Choroid plexus epithelial cell (primary cell): ENCODE data around the gene NRSN1.

Experiments used
- DNase-seq: peaks from one replicate; pipeline ENCODE4 v3.0.0-alpha.2; 2010; ENCODE audit warnings: low read depth
- H3K4me3 ChIP-seq: 2 replicates; pipeline ENCODE4 v1.5.1; 2011; ENCODE audit warnings: low read depth, mild to moderate bottlenecking, control low read depth, low read length, moderate library complexity
- TF ChIP-seq, protein P1 (sequence below): conservative IDR thresholded peaks from 2 replicates; pipeline ENCODE4 v1.5.1; 2011; ENCODE audit warnings: low read depth, mild to moderate bottlenecking, control low read depth, inconsistent platforms, low read length, moderate library complexity

NRSN1 gene

GRCh38 chr6:24099181-24099580 is 26.8 kb upstream of the NRSN1 start:
- no peak overlapping the region for H3K4me3 ChIP-seq
- no peak for DNase-seq
- TF ChIP-seq, protein P1, sequence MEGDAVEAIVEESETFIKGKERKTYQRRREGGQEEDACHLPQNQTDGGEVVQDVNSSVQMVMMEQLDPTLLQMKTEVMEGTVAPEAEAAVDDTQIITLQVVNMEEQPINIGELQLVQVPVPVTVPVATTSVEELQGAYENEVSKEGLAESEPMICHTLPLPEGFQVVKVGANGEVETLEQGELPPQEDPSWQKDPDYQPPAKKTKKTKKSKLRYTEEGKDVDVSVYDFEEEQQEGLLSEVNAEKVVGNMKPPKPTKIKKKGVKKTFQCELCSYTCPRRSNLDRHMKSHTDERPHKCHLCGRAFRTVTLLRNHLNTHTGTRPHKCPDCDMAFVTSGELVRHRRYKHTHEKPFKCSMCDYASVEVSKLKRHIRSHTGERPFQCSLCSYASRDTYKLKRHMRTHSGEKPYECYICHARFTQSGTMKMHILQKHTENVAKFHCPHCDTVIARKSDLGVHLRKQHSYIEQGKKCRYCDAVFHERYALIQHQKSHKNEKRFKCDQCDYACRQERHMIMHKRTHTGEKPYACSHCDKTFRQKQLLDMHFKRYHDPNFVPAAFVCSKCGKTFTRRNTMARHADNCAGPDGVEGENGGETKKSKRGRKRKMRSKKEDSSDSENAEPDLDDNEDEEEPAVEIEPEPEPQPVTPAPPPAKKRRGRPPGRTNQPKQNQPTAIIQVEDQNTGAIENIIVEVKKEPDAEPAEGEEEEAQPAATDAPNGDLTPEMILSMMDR = no peak

GRCh38 chr6:24100024-24100769 is 25.8 kb upstream of the NRSN1 start:
- DNase-seq = no peak
- TF ChIP-seq, protein P1 = no peak
- no peak overlapping the region for H3K4me3 ChIP-seq

GRCh38 chr6:24100770-24101155 is 25.3 kb upstream of the NRSN1 start:
- H3K4me3 ChIP-seq = no peak overlapping the region
- DNase-seq = no peak
- TF ChIP-seq, protein P1 = no peak

- no peak for DNase-seq
- TF ChIP-seq, protein P1 = no peak
- H3K4me3 ChIP-seq = no peak overlapping the region
Measured at GRCh38 chr6:24105191-24105590, 20.8 kb upstream of the NRSN1 start.

GRCh38 chr6:24106291-24106690 is 19.7 kb upstream of the NRSN1 start:
- TF ChIP-seq, protein P1 = no peak
- no peak for DNase-seq
- no peak overlapping the region for H3K4me3 ChIP-seq

- no peak overlapping the region for H3K4me3 ChIP-seq
- TF ChIP-seq, protein P1 = no peak
- DNase-seq = no peak
Measured at GRCh38 chr6:24107294-24107693, 18.7 kb upstream of the NRSN1 start.

DNA sequence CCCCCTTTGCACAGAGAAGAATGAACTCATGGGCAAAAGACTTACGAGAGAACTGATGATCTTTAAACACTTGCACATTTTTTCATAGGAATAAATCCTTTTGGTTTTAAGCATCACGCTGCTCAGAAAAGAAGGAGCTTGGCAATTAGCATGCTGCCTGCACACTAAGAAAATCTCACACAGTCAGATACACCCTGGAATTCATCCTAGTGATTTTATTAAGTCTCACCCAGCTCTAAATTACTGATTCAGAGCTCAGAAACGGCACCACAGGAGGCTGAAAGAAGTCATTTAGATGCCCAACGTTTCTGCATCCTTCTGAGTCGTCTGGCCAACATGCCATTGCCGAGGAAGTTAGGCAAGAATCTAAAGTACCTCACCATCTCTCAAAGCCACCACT is 18.0 kb upstream of the NRSN1 start:
- TF ChIP-seq, protein P1 = no peak

More for the DNA sequence above, 18.0 kb upstream of the NRSN1 start:
- no peak for DNase-seq
- no peak overlapping the region for H3K4me3 ChIP-seq
